H1 (cell line): ENCODE data around the gene DMBX1. TPM values are rescaled to one million over a fixed set of nuclear protein-coding genes. Genes with fewer than 3 reads are reported as not detected.

Experiments
- CTCF ChIA-PET: fragments of 300-600 bp; sonication (Branson Sonifier 250); formaldehyde crosslinking; loops from one replicate; lab custom pipeline; 2021; ENCODE audit not compliant: partially characterized antibody; lab: Charles Lee
- POLR2A ChIA-PET: fragments of 300-600 bp; sonication (Branson Sonifier 250); formaldehyde crosslinking; loops from one replicate; lab custom pipeline; 2021; ENCODE audit warnings: inconsistent platforms; ENCODE audit not compliant: partially characterized antibody; lab: Charles Lee
- DNase-seq, 2 experiments: peaks; one replicate each; pipeline versions ENCODE4 v3.0.0 to v3.0.0-alpha.2; 2010 to 2022; ENCODE audit warnings: low spot score in 2 of 2, low read depth in 1 of 2, mixed read lengths in 1 of 2
- FAIRE-seq: peaks from 2 replicates; lab custom pipeline; 2011; peaks lifted over from hg19 to GRCh38; lab: Jason Lieb, UNC
- H2AFZ ChIP-seq: 2 replicates; pipeline ENCODE4 v1.8.1; 2012; ENCODE audit warnings: low read length, inconsistent platforms
- H2AK5ac ChIP-seq: 2 replicates; pipeline ENCODE4 v1.6.1; 2013; ENCODE audit warnings: low read depth, low read length
- H2BK120ac ChIP-seq: replicated peaks from 2 replicates; pipeline ENCODE3; 2013; ENCODE audit warnings: low read depth, low read length, inconsistent platforms
- H2BK12ac ChIP-seq: 2 replicates; pipeline ENCODE4 v1.6.1; 2013; ENCODE audit warnings: low read depth, low read length
- H2BK15ac ChIP-seq: 2 replicates; pipeline ENCODE4 v1.6.1; 2013; ENCODE audit warnings: low read length
- H2BK20ac ChIP-seq: 2 replicates; pipeline ENCODE4 v1.6.1; 2013; ENCODE audit warnings: low read length
- H2BK5ac ChIP-seq: 2 replicates; pipeline ENCODE4 v1.6.1; 2013; ENCODE audit warnings: low read depth, low read length
- H3K14ac ChIP-seq: 2 replicates; pipeline ENCODE4 v1.6.1; 2013; ENCODE audit warnings: inconsistent platforms; ENCODE audit not compliant: insufficient read length
- H3K18ac ChIP-seq: 2 replicates; pipeline ENCODE4 v1.6.1; 2013; ENCODE audit warnings: low read length; ENCODE audit errors: extremely low read depth
- H3K23ac ChIP-seq: 2 replicates; pipeline ENCODE4 v1.6.1; 2013; ENCODE audit warnings: inconsistent platforms; ENCODE audit not compliant: insufficient read length
- H3K23me2 ChIP-seq: 2 replicates; pipeline ENCODE4 v1.6.1; 2013; ENCODE audit warnings: low read depth, low read length
- H3K27ac ChIP-seq: 2 replicates; pipeline ENCODE4 v1.6.1; 2011; ENCODE audit warnings: low read depth, low read length, inconsistent platforms
- H3K27me3 ChIP-seq, 4 experiments: replicated peaks in 1 of 4; 1 replicate in 1 of 4; 2 replicates in 3 of 4; pipeline versions ENCODE4 v1.6.1 to v1.8.1; 2011 to 2013; ENCODE audit warnings: low read length in 3 of 4, mild to moderate bottlenecking in 3 of 4, inconsistent platforms in 2 of 4, mixed read lengths in 2 of 4, moderate library complexity in 1 of 4; ENCODE audit not compliant: control insufficient read depth in 3 of 4, insufficient read depth in 3 of 4; ENCODE audit errors: extremely low read depth in 1 of 4
- H3K36me3 ChIP-seq, 4 experiments: 2 replicates each; pipeline versions ENCODE4 v1.6.1 to v1.8.1; 2011 to 2013; ENCODE audit warnings: mild to moderate bottlenecking in 4 of 4, low read length in 3 of 4, moderate library complexity in 2 of 4, control low read depth in 1 of 4, inconsistent platforms in 1 of 4; ENCODE audit not compliant: insufficient read depth in 4 of 4, control insufficient read depth in 2 of 4
- H3K4ac ChIP-seq: replicated peaks from 2 replicates; pipeline ENCODE3; 2013; ENCODE audit warnings: low read length, low read depth, mixed read lengths, inconsistent platforms; ENCODE audit not compliant: insufficient read length
- H3K4me1 ChIP-seq, 4 experiments: replicated peaks in 1 of 4; 1 replicate in 1 of 4; 2 replicates in 3 of 4; pipeline versions ENCODE4 v1.6.1 to v1.8.1; 2011 to 2013; ENCODE audit warnings: low read length in 3 of 4, inconsistent platforms in 2 of 4, mixed read lengths in 1 of 4; ENCODE audit not compliant: insufficient read depth in 4 of 4, control insufficient read depth in 3 of 4
- H3K4me2 ChIP-seq, 2 experiments: 2 replicates each; pipeline versions ENCODE4 v1.6.1 to v1.8.1; 2011 to 2013; ENCODE audit warnings: low read depth in 2 of 2, low read length in 2 of 2, control low read depth in 1 of 2, inconsistent platforms in 1 of 2, mild to moderate bottlenecking in 1 of 2; ENCODE audit not compliant: insufficient read depth in 1 of 2
- H3K4me3 ChIP-seq, 4 experiments: fragments of 200-600, 300-600 bp in 1 of 4; sonication (generic), shearing (Covaris generic), sonication (Bioruptor Twin) in 1 of 4; 2 replicates each; pipeline versions ENCODE4 v1.5.1 to v1.8.1; 2011 to 2016; ENCODE audit warnings: low read length in 4 of 4, low read depth in 3 of 4, control low read depth in 2 of 4, inconsistent platforms in 2 of 4, mild to moderate bottlenecking in 2 of 4, mixed read lengths in 1 of 4, moderate library complexity in 1 of 4; ENCODE audit not compliant: insufficient read depth in 2 of 4; ENCODE audit errors: extremely low read depth in 1 of 4
- H3K56ac ChIP-seq: replicated peaks from 2 replicates; pipeline ENCODE3; 2013; ENCODE audit warnings: low read depth, mild to moderate bottlenecking, mixed read lengths, low read length, inconsistent platforms; ENCODE audit not compliant: insufficient read length
- H3K79me1 ChIP-seq: 2 replicates; pipeline ENCODE4 v1.6.1; 2013; ENCODE audit warnings: low read depth, low read length, control low read depth
- H3K79me2 ChIP-seq, 2 experiments: 2 replicates each; pipeline versions ENCODE4 v1.6.1 to v1.8.1; 2012 to 2013; ENCODE audit warnings: low read length in 2 of 2, mild to moderate bottlenecking in 2 of 2, inconsistent platforms in 1 of 2; ENCODE audit not compliant: insufficient read depth in 2 of 2, control insufficient read depth in 1 of 2
- H3K9ac ChIP-seq, 4 experiments: replicated peaks in 1 of 4; 1 replicate in 1 of 4; 2 replicates in 3 of 4; pipeline versions ENCODE4 v1.6.1 to v1.8.1; 2011 to 2013; ENCODE audit warnings: low read depth in 3 of 4, low read length in 3 of 4, control low read depth in 2 of 4, mild to moderate bottlenecking in 2 of 4, moderate library complexity in 2 of 4, inconsistent platforms in 1 of 4; ENCODE audit errors: extremely low read depth in 1 of 4
- H3K9me3 ChIP-seq, 2 experiments: 2 replicates each; pipeline versions ENCODE4 v1.6.1 to v1.8.1; 2012 to 2013; ENCODE audit warnings: mild to moderate bottlenecking in 2 of 2, moderate library complexity in 2 of 2, control low read depth in 1 of 2, inconsistent platforms in 1 of 2, low read depth in 1 of 2, low read length in 1 of 2, mixed read lengths in 1 of 2; ENCODE audit not compliant: insufficient read depth in 2 of 2
- H4K20me1 ChIP-seq, 2 experiments: replicated peaks in 1 of 2; 2 replicates each; pipeline versions ENCODE3 to v1.8.1; 2011 to 2013; ENCODE audit warnings: inconsistent platforms in 2 of 2, low read length in 2 of 2, mild to moderate bottlenecking in 1 of 2; ENCODE audit not compliant: insufficient read depth in 2 of 2, control insufficient read depth in 1 of 2
- H4K5ac ChIP-seq: 2 replicates; pipeline ENCODE4 v1.6.1; 2013; ENCODE audit warnings: low read length, low read depth, mixed read lengths, inconsistent platforms; ENCODE audit not compliant: insufficient read length
- H4K8ac ChIP-seq: 2 replicates; pipeline ENCODE4 v1.8.0; 2013; ENCODE audit warnings: mild to moderate bottlenecking, moderate library complexity, low read length, inconsistent platforms; ENCODE audit not compliant: insufficient read depth; ENCODE audit errors: extremely low read depth
- H4K91ac ChIP-seq: replicated peaks from 2 replicates; pipeline ENCODE3; 2013; ENCODE audit warnings: low read length, mixed read lengths, inconsistent platforms; ENCODE audit not compliant: insufficient read length
- ASH2L ChIP-seq: fragments of 200-600, 300-600 bp; sonication (generic); IDR thresholded peaks from one replicate; pipeline ENCODE4 v1.7.1; 2017; ENCODE audit warnings: low read length
- BCL11A ChIP-seq, 2 experiments: IDR thresholded peaks; one replicate each; pipeline ENCODE4 v1.6.1; 2011; ENCODE audit warnings: low read depth in 2 of 2, low read length in 2 of 2, mild to moderate bottlenecking in 2 of 2
- CREB1 ChIP-seq: IDR thresholded peaks from 2 replicates; pipeline ENCODE4 v1.6.1; 2012; ENCODE audit warnings: inconsistent platforms
- HDAC6 ChIP-seq: IDR thresholded peaks from one replicate; pipeline ENCODE4 v1.7.1; 2012; ENCODE audit warnings: low read depth, mild to moderate bottlenecking, inconsistent platforms, low read length, moderate library complexity
- RFX5 ChIP-seq: IDR thresholded peaks from 2 replicates; pipeline ENCODE4 v1.6.1; 2011; ENCODE audit warnings: low read depth, low read length, improper control_type of control experiment, borderline replicate concordance
- TEAD4 ChIP-seq: IDR thresholded peaks from 2 replicates; pipeline ENCODE4 v1.6.1; 2012; ENCODE audit warnings: low read depth, low read length, inconsistent platforms, mixed read lengths
- YY1 ChIP-seq: IDR thresholded peaks from 2 replicates; pipeline ENCODE4 v1.6.1; 2011; ENCODE audit warnings: low read depth, mild to moderate bottlenecking, low read length
- WGBS, 2 experiments: shearing (Covaris generic) in 1 of 2; methylation state at CpG; one replicate each; pipeline versions ENCODE4 v1.1.6 to v1.1.7; 2013 to 2015; ENCODE audit warnings: low lambda C conversion rate in 2 of 2, mixed read lengths in 2 of 2, inconsistent platforms in 1 of 2, low coverage in 1 of 2, missing lambda C conversion rate in 1 of 2; ENCODE audit not compliant: insufficient replicate concordance in 2 of 2, insufficient coverage in 1 of 2, insufficient read length in 1 of 2; ENCODE audit errors: extremely low coverage in 1 of 2, missing lambda C conversion rate in 1 of 2; 5-methylcytosine and 5-hydroxymethylcytosine counted together
- polyA plus RNA-seq, 7 experiments: library from polyadenylated mRNA; depleted of rRNA in 3 of 7; stranded (reverse) in 5 of 7; unstranded in 2 of 7; fragments of >200 nt in 5 of 7; fragments of 200-250 nt in 2 of 7; gene quantifications; 1 replicate in 5 of 7; 2 replicates in 1 of 7; 4 replicates in 1 of 7; pipeline versions ENCODE4 v1.2.1 to v1.2.3, GENCODE V29; 2011 to 2013; ENCODE audit warnings: missing spikeins in 2 of 7, mixed read lengths in 2 of 7
- total RNA-seq: library from RNA; stranded (reverse); fragmentation: NEBNext Ultra II Directional; extraction: Animal tissue kit (Norgen Biotek cat#: 25700); gene quantifications from 2 replicates; pipeline ENCODE4 v1.2.1, GENCODE V29; 2021

DMBX1 gene
- total and polyA plus RNA-seq, 2 of the 8 experiments (the other 6 are each of a cell fraction or from before 2014, with no cell fraction given) = 0.23 to 0.30 TPM

- no peak overlapping the region for H3K4me3 ChIP-seq
- no peaks in the 10 kb centered on the region for H3K9me3 ChIP-seq
- no peak overlapping the region for H3K14ac ChIP-seq
- H3K27ac ChIP-seq = no peak overlapping the region
- no peak overlapping the region; the same call in 1 of the 2 replicates for H2BK5ac ChIP-seq
- POLR2A ChIA-PET = interaction anchor here (0.8 kb wide), 1 partner anchor 39 kb away, joined by 3 read pairs; no protein-coding TSS in a partner anchor
- H3K4ac ChIP-seq = no peak overlapping the region
- no peak overlapping the region for H3K23ac ChIP-seq
- TF ChIP-seq CREB1 = no peak
- no peak for TF ChIP-seq HDAC6
- no peak for TF ChIP-seq BCL11A (IDR thresholded peaks at IDR 0.05; ENCODE audit: low read depth in 2 of 2, low read length in 2 of 2)
- no peak for TF ChIP-seq YY1
- TF ChIP-seq RFX5 = no peak
- no peak for TF ChIP-seq ASH2L
- TF ChIP-seq TEAD4 = no peak
- H3K9ac ChIP-seq = no peak overlapping the region
- no peak overlapping the region for H2BK15ac ChIP-seq
- no peak overlapping the region for H2AFZ ChIP-seq
- H3K79me2 ChIP-seq = no peaks in the 10 kb centered on the region
- H3K27me3 ChIP-seq = peaks cover 9 to 40% (median 34%) of the 10 kb centered on the region in 4 experiments
- CTCF ChIA-PET = interaction anchor here (1.1 to 18.9 kb wide), 12 partner anchors 8 to 88 kb away, joined by 3 to 287 read pairs (median 8); partner anchors contain the start of gene DMBX1
- H2BK120ac ChIP-seq = no peak overlapping the region
- WGBS, 2 experiments = 82% methylated on average over 2 of the region's 2 CpGs; no CpG with 5 or more reads in 1 of the 2 experiments
- H2BK20ac ChIP-seq = no peak overlapping the region
- FAIRE-seq (no peak), DNase-seq (no peak)
- no peak overlapping the region for H4K5ac ChIP-seq
- no peak overlapping the region for H3K18ac ChIP-seq
- H3K36me3 ChIP-seq = no peaks in the 10 kb centered on the region
- H2BK12ac ChIP-seq = no peak overlapping the region
- no peak overlapping the region for H4K8ac ChIP-seq
- H4K91ac ChIP-seq = peak overlapping the region; percentile 25
- H3K4me2 ChIP-seq = no peak overlapping the region
- no peaks in the 10 kb centered on the region for H3K23me2 ChIP-seq
- H3K56ac ChIP-seq = no peak overlapping the region
- H2AK5ac ChIP-seq = no peak overlapping the region
- peaks cover 28 to 55% (median 37%) of the 10 kb centered on the region in 4 experiments for H3K4me1 ChIP-seq
- H3K79me1 ChIP-seq = no peaks in the 10 kb centered on the region
- peaks cover 0 to 2% of the 10 kb centered on the region in 2 experiments for H4K20me1 ChIP-seq
Observed at GRCh38 chr1:46521414-46521813, 31.8 kb downstream of the DMBX1 start.
